ENCODE data around the gene WDFY4. TPM values are rescaled to one million over a fixed set of nuclear protein-coding genes. Genes with fewer than 3 reads are reported as not detected.

Gene WDFY4
- total RNA-seq, 1 experiment from 2014 or later = 0.23 TPM

- in situ Hi-C loops (cut with HindIII; ENCODE audit: low pct_unique_long_range_greater_than_20kb, low sequenced_read_pairs) = no loop called here
- Histone ChIP-seq H3K27ac (ENCODE audit: low read length) (no peak overlapping the region), H3K36me3 (ENCODE audit: control insufficient read depth, insufficient read depth, low read length) (no peaks in the 10 kb centered on the region), H3K4me1 (ENCODE audit: control insufficient read depth, insufficient read depth, low read length) (no peaks in the 10 kb centered on the region), H3K9me3 (ENCODE audit: control insufficient read depth, insufficient read depth, low read depth, low read length) (no peaks in the 10 kb centered on the region), H3K4me3 (ENCODE audit: low read depth in 2 of 2, low read length in 2 of 2) (no peak overlapping the region), H3K27me3 (ENCODE audit: control insufficient read depth, insufficient read depth, low read length) (peaks cover 14% of the 10 kb centered on the region; the same call in 1 of the 2 replicates)
- intact Hi-C loops (cut with micrococcal nuclease; ENCODE audit: unreplicated experiment) = no loop called here
- DNase-seq (ENCODE audit: low read depth, low spot score) = no peak
- TF ChIP-seq CTCF (IDR thresholded peaks at IDR 0.05) = no peak
- no peak for TF ChIP-seq TCF7L2 (IDR thresholded peaks at IDR 0.05; ENCODE audit: low read depth, low read length)
- no peak for TF ChIP-seq SIN3A (IDR thresholded peaks at IDR 0.05; ENCODE audit: borderline replicate concordance, insufficient read depth, low read depth, low read length)
- TF ChIP-seq POLR2AphosphoS5 (IDR thresholded peaks at IDR 0.05; ENCODE audit: low read depth, low read length) = no peak
- TF ChIP-seq, protein P1, sequence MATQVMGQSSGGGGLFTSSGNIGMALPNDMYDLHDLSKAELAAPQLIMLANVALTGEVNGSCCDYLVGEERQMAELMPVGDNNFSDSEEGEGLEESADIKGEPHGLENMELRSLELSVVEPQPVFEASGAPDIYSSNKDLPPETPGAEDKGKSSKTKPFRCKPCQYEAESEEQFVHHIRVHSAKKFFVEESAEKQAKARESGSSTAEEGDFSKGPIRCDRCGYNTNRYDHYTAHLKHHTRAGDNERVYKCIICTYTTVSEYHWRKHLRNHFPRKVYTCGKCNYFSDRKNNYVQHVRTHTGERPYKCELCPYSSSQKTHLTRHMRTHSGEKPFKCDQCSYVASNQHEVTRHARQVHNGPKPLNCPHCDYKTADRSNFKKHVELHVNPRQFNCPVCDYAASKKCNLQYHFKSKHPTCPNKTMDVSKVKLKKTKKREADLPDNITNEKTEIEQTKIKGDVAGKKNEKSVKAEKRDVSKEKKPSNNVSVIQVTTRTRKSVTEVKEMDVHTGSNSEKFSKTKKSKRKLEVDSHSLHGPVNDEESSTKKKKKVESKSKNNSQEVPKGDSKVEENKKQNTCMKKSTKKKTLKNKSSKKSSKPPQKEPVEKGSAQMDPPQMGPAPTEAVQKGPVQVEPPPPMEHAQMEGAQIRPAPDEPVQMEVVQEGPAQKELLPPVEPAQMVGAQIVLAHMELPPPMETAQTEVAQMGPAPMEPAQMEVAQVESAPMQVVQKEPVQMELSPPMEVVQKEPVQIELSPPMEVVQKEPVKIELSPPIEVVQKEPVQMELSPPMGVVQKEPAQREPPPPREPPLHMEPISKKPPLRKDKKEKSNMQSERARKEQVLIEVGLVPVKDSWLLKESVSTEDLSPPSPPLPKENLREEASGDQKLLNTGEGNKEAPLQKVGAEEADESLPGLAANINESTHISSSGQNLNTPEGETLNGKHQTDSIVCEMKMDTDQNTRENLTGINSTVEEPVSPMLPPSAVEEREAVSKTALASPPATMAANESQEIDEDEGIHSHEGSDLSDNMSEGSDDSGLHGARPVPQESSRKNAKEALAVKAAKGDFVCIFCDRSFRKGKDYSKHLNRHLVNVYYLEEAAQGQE (IDR thresholded peaks at IDR 0.05; ENCODE audit: insufficient read depth in 1 of 2, low read depth in 2 of 2, low read length in 1 of 2) = no peak
- ATAC-seq = no peak
- BruUV-seq (replicated peaks) = no TSS peak
- CTCF ChIA-PET = no interaction called here
- POLR2A ChIA-PET = no interaction called here
Observed at GRCh38 chr10:48842231-48842630, 157.6 kb downstream of the WDFY4 start.

DNA sequence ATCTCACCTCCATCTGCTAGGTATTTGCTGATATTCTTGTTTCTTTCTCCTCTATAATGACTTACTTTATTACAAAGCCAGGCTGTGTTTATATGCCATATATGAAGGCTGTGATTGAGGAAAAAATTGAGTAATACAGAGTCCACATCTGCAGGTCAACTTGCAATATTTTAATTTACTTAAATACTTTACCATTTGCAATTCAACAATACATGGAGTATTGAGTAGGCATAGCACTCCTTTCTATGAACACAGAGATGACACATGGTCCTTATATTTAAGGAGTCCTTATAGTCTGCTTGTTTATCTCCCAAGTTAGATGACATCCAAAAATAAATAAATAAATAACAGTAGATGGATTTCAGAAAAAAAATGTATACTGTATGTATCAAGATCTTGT is 158.5 kb downstream of the WDFY4 start:
- ChIA-PET CTCF (no interaction called here), POLR2A (no interaction called here)
- H3K27me3 ChIP-seq (ENCODE audit: control insufficient read depth, insufficient read depth, low read length) = peaks cover 14% of the 10 kb centered on the region
- H3K27ac ChIP-seq (ENCODE audit: low read length) = no peak overlapping the region
- ATAC-seq (no peak), DNase-seq (ENCODE audit: low read depth, low spot score) (no peak)
- H3K4me1 ChIP-seq (ENCODE audit: control insufficient read depth, insufficient read depth, low read length) = no peaks in the 10 kb centered on the region
- intact Hi-C loops (cut with micrococcal nuclease; ENCODE audit: unreplicated experiment) = no loop called here
- in situ Hi-C loops (cut with HindIII; ENCODE audit: low pct_unique_long_range_greater_than_20kb, low sequenced_read_pairs) = no loop called here
- H3K36me3 ChIP-seq (ENCODE audit: control insufficient read depth, insufficient read depth, low read length) = no peaks in the 10 kb centered on the region
- TF ChIP-seq CTCF (IDR thresholded peaks at IDR 0.05) (no peak), SIN3A (IDR thresholded peaks at IDR 0.05; ENCODE audit: borderline replicate concordance, insufficient read depth, low read depth, low read length) (no peak), POLR2AphosphoS5 (IDR thresholded peaks at IDR 0.05; ENCODE audit: low read depth, low read length) (no peak), TCF7L2 (IDR thresholded peaks at IDR 0.05; ENCODE audit: low read depth, low read length) (no peak)
- TF ChIP-seq, protein P1 (IDR thresholded peaks at IDR 0.05; ENCODE audit: insufficient read depth in 1 of 2, low read depth in 2 of 2, low read length in 1 of 2) = no peak
- no peaks in the 10 kb centered on the region for H3K9me3 ChIP-seq (ENCODE audit: control insufficient read depth, insufficient read depth, low read depth, low read length)
- no TSS peak for BruUV-seq (replicated peaks)
- no peak overlapping the region for H3K4me3 ChIP-seq (ENCODE audit: low read depth in 2 of 2, low read length in 2 of 2)
